ENCODE data around the gene KIDINS220. TPM values are rescaled to one million over a fixed set of nuclear protein-coding genes. Genes with fewer than 3 reads are reported as not detected.

KIDINS220 gene
- total and polyA plus RNA-seq, 2 of the 13 experiments (the other 11 are each of a cell fraction or from before 2014, with no cell fraction given) = 25.2 to 32.3 TPM

- TF ChIP-seq NR0B2 (CRISPR knock-in tag; IDR thresholded peaks at IDR 0.05) = 0 out of 2 replicates have a peak, but pooled peaks have one; percentile 3
- no peak for TF ChIP-seq KDM2A (CRISPR knock-in tag; IDR thresholded peaks at IDR 0.05; ENCODE audit: borderline replicate concordance, low read depth)
- no peak for TF ChIP-seq BCL6 (CRISPR knock-in tag; IDR thresholded peaks at IDR 0.05)
- TF ChIP-seq, protein P1, sequence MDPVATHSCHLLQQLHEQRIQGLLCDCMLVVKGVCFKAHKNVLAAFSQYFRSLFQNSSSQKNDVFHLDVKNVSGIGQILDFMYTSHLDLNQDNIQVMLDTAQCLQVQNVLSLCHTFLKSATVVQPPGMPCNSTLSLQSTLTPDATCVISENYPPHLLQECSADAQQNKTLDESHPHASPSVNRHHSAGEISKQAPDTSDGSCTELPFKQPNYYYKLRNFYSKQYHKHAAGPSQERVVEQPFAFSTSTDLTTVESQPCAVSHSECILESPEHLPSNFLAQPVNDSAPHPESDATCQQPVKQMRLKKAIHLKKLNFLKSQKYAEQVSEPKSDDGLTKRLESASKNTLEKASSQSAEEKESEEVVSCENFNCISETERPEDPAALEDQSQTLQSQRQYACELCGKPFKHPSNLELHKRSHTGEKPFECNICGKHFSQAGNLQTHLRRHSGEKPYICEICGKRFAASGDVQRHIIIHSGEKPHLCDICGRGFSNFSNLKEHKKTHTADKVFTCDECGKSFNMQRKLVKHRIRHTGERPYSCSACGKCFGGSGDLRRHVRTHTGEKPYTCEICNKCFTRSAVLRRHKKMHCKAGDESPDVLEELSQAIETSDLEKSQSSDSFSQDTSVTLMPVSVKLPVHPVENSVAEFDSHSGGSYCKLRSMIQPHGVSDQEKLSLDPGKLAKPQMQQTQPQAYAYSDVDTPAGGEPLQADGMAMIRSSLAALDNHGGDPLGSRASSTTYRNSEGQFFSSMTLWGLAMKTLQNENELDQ (CRISPR knock-in tag; IDR thresholded peaks at IDR 0.05; ENCODE audit: borderline replicate concordance) = no peak
- TF ChIP-seq SP4 (CRISPR knock-in tag; IDR thresholded peaks at IDR 0.05) = no peak
- TF ChIP-seq, protein P2, sequence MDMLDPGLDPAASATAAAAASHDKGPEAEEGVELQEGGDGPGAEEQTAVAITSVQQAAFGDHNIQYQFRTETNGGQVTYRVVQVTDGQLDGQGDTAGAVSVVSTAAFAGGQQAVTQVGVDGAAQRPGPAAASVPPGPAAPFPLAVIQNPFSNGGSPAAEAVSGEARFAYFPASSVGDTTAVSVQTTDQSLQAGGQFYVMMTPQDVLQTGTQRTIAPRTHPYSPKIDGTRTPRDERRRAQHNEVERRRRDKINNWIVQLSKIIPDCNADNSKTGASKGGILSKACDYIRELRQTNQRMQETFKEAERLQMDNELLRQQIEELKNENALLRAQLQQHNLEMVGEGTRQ (IDR thresholded peaks at IDR 0.05; ENCODE audit: low read depth, low read length) = no peak
- TF ChIP-seq, protein P2 (CRISPR knock-in tag; IDR thresholded peaks at IDR 0.05; ENCODE audit: borderline replicate concordance) = no peak
- TF ChIP-seq JDP2 (CRISPR knock-in tag; IDR thresholded peaks at IDR 0.05; ENCODE audit: borderline replicate concordance) = no peak
- TF ChIP-seq CBX5 (CRISPR knock-in tag; IDR thresholded peaks at IDR 0.05; ENCODE audit: borderline replicate concordance) = no peak
- TF ChIP-seq IRX3 (CRISPR knock-in tag; IDR thresholded peaks at IDR 0.05; ENCODE audit: borderline replicate concordance, low read depth) = no peak
- no peak for TF ChIP-seq FOXA1 (IDR thresholded peaks at IDR 0.05)
- TF ChIP-seq FOXA1 (CRISPR knock-in tag; IDR thresholded peaks at IDR 0.05) = no peak
- TF ChIP-seq, protein P3, sequence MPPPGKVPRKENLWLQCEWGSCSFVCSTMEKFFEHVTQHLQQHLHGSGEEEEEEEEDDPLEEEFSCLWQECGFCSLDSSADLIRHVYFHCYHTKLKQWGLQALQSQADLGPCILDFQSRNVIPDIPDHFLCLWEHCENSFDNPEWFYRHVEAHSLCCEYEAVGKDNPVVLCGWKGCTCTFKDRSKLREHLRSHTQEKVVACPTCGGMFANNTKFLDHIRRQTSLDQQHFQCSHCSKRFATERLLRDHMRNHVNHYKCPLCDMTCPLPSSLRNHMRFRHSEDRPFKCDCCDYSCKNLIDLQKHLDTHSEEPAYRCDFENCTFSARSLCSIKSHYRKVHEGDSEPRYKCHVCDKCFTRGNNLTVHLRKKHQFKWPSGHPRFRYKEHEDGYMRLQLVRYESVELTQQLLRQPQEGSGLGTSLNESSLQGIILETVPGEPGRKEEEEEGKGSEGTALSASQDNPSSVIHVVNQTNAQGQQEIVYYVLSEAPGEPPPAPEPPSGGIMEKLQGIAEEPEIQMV (CRISPR knock-in tag; IDR thresholded peaks at IDR 0.05; ENCODE audit: low read depth) = no peak
- no peak for TF ChIP-seq NFE2 (CRISPR knock-in tag; IDR thresholded peaks at IDR 0.05)
- TF ChIP-seq SIX1 (CRISPR knock-in tag; IDR thresholded peaks at IDR 0.05; ENCODE audit: borderline replicate concordance) = no peak
- TF ChIP-seq ZSCAN29 (CRISPR knock-in tag; conservative IDR thresholded peaks at IDR 0.05) = no peak
- TF ChIP-seq ZNF20 (CRISPR knock-in tag; IDR thresholded peaks at IDR 0.05) = peak; percentile 16; the same call in 1 of the 2 replicates
- TF ChIP-seq ZNF430 (CRISPR knock-in tag; IDR thresholded peaks at IDR 0.05) = no peak
- no peak for TF ChIP-seq ZSCAN20 (CRISPR knock-in tag; IDR thresholded peaks at IDR 0.05; ENCODE audit: borderline replicate concordance)
- no peak for TF ChIP-seq NR2F2 (IDR thresholded peaks at IDR 0.05; ENCODE audit: borderline replicate concordance, low read depth)
- TF ChIP-seq ZFP36L2 (CRISPR knock-in tag; IDR thresholded peaks at IDR 0.05) = no peak
- no peak for TF ChIP-seq FOXP1 (IDR thresholded peaks at IDR 0.05)
- no peak for TF ChIP-seq FOXP1 (CRISPR knock-in tag; IDR thresholded peaks at IDR 0.05)
- TF ChIP-seq ARNT (IDR thresholded peaks at IDR 0.05) = no peak
- TF ChIP-seq TAF1 (CRISPR knock-in tag; IDR thresholded peaks at IDR 0.05) = no peak
- no peak for TF ChIP-seq ZBTB20 (CRISPR knock-in tag; IDR thresholded peaks at IDR 0.05; ENCODE audit: borderline replicate concordance, low read depth)
- no peak for TF ChIP-seq ZNF549 (CRISPR knock-in tag; IDR thresholded peaks at IDR 0.05)
- peak; percentile 8 for TF ChIP-seq JARID2 (CRISPR knock-in tag; IDR thresholded peaks at IDR 0.05; ENCODE audit: insufficient replicate concordance)
These were observed 157.9 kb downstream of the KIDINS220 start (continued) for GRCh38 chr2:8679567-8679826.

All from HepG2 (cell line).